ENCODE results near the gene GARIN5B. TPM values are rescaled to one million over a fixed set of nuclear protein-coding genes. Genes with fewer than 3 reads are reported as not detected.

The GARIN5B gene
- total RNA-seq, 1 experiment from 2014 or later = 0.13 TPM

GRCh38 chr19:55321466-55322137, 41.5 kb downstream of the GARIN5B start:
- Histone ChIP-seq H3K4me2 (ENCODE audit: insufficient read depth, insufficient read length, low read length) (no peak overlapping the region), H3K79me1 (ENCODE audit: insufficient read depth, low read depth, low read length, poor library complexity, severe bottlenecking) (no peaks in the 10 kb centered on the region), H2BK5ac (ENCODE audit: insufficient read length, low read length) (no peak overlapping the region), H3K14ac (ENCODE audit: insufficient read depth, low read length) (no peak overlapping the region), H3K4me1 (ENCODE audit: insufficient read depth, low read length) (no peaks in the 10 kb centered on the region), H3K4ac (ENCODE audit: low read depth, low read length) (no peak overlapping the region), H3K79me2 (ENCODE audit: insufficient read depth, low read length) (no peaks in the 10 kb centered on the region), H4K5ac (ENCODE audit: insufficient read length, low read depth, low read length) (no peak overlapping the region), H3K23me2 (ENCODE audit: insufficient read length, low read depth, low read length, poor library complexity, severe bottlenecking) (no peaks in the 10 kb centered on the region), H3T11ph (ENCODE audit: low read length) (no peak overlapping the region), H3K27me3 (ENCODE audit: insufficient read depth, low read length) (no peaks in the 10 kb centered on the region; the same call in 1 of the 2 replicates), H4K20me1 (ENCODE audit: control insufficient read depth, insufficient read depth, insufficient read length) (no peaks in the 10 kb centered on the region), H4K91ac (ENCODE audit: insufficient read length, low read depth, low read length) (no peak overlapping the region), H3K9ac (ENCODE audit: extremely low read depth, insufficient read length, low read length) (no peak overlapping the region), H2BK12ac (ENCODE audit: insufficient read length, low read depth, low read length) (no peak overlapping the region), H3K18ac (ENCODE audit: insufficient read length, low read depth, low read length) (no peak overlapping the region), H3K9me3 (ENCODE audit: control insufficient read depth, low read depth, low read length) (no peaks in the 10 kb centered on the region), H3K23ac (ENCODE audit: insufficient read length, low read depth, low read length) (no peak overlapping the region), H4K8ac (replicated peaks; ENCODE audit: insufficient read length, low read depth, low read length) (no peak overlapping the region), H2AFZ (ENCODE audit: low read length) (no peak overlapping the region), H3K56ac (ENCODE audit: insufficient read length, low read depth, low read length) (no peak overlapping the region), H2AK5ac (ENCODE audit: insufficient read length, low read length) (no peak overlapping the region), H3K27ac (ENCODE audit: insufficient read length, low read depth, low read length) (no peak overlapping the region), H2BK20ac (ENCODE audit: low read depth, low read length, poor library complexity, severe bottlenecking) (no peak overlapping the region), H2BK15ac (ENCODE audit: low read depth, low read length) (no peak overlapping the region), H2BK120ac (ENCODE audit: low read depth, low read length, poor library complexity, severe bottlenecking) (no peak overlapping the region)
- no peak overlapping the region; a peak in 1 of 5 replicates for H3K4me3 Mint-ChIP-seq
- peaks cover 23% of the 10 kb centered on the region for H3K27me3 Mint-ChIP-seq (ENCODE audit: low read depth)
- TF ChIP-seq CTCF (conservative IDR thresholded peaks at IDR 0.05) = no peak
- peaks cover 21 to 36% of the 10 kb centered on the region in 2 experiments for H3K4me1 Mint-ChIP-seq
- no peak for DNase-seq
- H3K27ac Mint-ChIP-seq = no peak overlapping the region
- H3K36me3 Mint-ChIP-seq (ENCODE audit: insufficient read depth in 1 of 3, low read depth in 3 of 3) = no peaks in the 10 kb centered on the region
- no peaks in the 10 kb centered on the region; a peak in 1 of 5 replicates for H3K9me3 Mint-ChIP-seq
- no CpG with 5 or more reads among the region's 9 CpGs for WGBS (ENCODE audit: extremely low coverage, insufficient read length, low lambda C conversion rate)
